GM12878 (cell line): Measurements from ENCODE around the gene C9orf50.

Experiments used
- CTCF ChIP-seq, 3 experiments: IDR thresholded peaks in 2 of 3; conservative IDR thresholded peaks in 1 of 3; 2 replicates each; pipeline ENCODE4 v1.5.1; 2011; ENCODE audit warnings: low read depth in 3 of 3, low read length in 3 of 3, mild to moderate bottlenecking in 3 of 3, control low read depth in 2 of 3, moderate library complexity in 2 of 3, inconsistent platforms in 1 of 3, mixed read lengths in 1 of 3; ENCODE audit not compliant: control insufficient read depth in 2 of 3, insufficient read depth in 1 of 3; ENCODE audit errors: extremely low read depth in 1 of 3
- EZH2 ChIP-seq: IDR thresholded peaks from 2 replicates; pipeline ENCODE4 v1.6.1; 2012; ENCODE audit warnings: low read depth, mild to moderate bottlenecking, control low read depth, inconsistent platforms, low read length, borderline replicate concordance; ENCODE audit not compliant: control insufficient read depth
- JUNB ChIP-seq: IDR thresholded peaks from 2 replicates; pipeline ENCODE4 v1.6.1; 2016; ENCODE audit warnings: antibody characterized with exemption, mild to moderate bottlenecking
- MYC ChIP-seq: IDR thresholded peaks from 2 replicates; pipeline ENCODE4 v1.6.1; 2011; ENCODE audit warnings: mild to moderate bottlenecking, low read length, moderate library complexity, inconsistent platforms; ENCODE audit not compliant: insufficient read depth, insufficient replicate concordance, insufficient read length, severe bottlenecking
- POLR2A ChIP-seq: IDR thresholded peaks from 2 replicates; pipeline ENCODE4 v1.6.1; 2011; ENCODE audit warnings: low read depth, mild to moderate bottlenecking, low read length
- POLR2AphosphoS5 ChIP-seq: IDR thresholded peaks from 2 replicates; pipeline ENCODE4 v1.6.1; 2011; ENCODE audit warnings: mild to moderate bottlenecking, low read length, inconsistent platforms
- SPI1 ChIP-seq: IDR thresholded peaks from 2 replicates; pipeline ENCODE4 v1.6.1; 2011; ENCODE audit warnings: low read depth, mild to moderate bottlenecking, low read length, moderate library complexity, borderline replicate concordance; ENCODE audit not compliant: insufficient read depth
- TARDBP ChIP-seq: IDR thresholded peaks from 2 replicates; pipeline ENCODE4 v1.6.1; 2016; ENCODE audit warnings: borderline replicate concordance
- TCF12 ChIP-seq: IDR thresholded peaks from 2 replicates; pipeline ENCODE4 v1.6.1; 2011; ENCODE audit warnings: low read depth, mild to moderate bottlenecking, low read length
- YY1 ChIP-seq: IDR thresholded peaks from 2 replicates; pipeline ENCODE4 v1.6.1; 2011; ENCODE audit warnings: low read depth, mild to moderate bottlenecking, low read length
- ZNF274 ChIP-seq: IDR thresholded peaks from one replicate; pipeline ENCODE4 v1.8.0; 2011; ENCODE audit not compliant: insufficient read length, insufficient read depth

DNA sequence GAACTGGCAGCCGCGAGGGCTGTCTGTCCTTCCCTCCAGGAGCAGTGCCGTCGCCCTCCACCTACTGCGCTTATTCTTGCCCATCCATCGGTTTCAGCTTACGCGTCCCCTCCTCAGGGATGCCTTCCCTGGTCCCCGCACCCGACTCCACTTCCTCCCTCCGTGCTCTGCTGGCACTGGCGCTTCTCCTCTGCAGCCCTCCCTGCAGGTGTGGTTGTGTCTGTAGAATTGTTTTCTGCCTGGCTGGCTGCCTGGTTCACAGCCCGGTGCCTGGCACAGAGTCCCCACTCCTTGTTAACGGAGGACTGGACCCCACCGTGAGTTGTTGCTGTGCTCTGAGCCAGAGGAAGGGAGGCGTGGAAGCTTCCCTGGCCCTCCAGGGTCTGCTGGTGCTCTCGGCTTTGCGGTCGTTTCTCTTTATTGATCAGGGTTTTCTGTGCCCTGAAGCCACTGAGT lies 10.8 kb upstream of the C9orf50 start:
- TF ChIP-seq YY1 (no peak), JUNB (no peak), TCF12 (no peak), TARDBP (no peak), MYC (no peak), POLR2AphosphoS5 (no peak), SPI1 (no peak), CTCF (IDR thresholded peaks at IDR 0.05 in 2 of 3, conservative IDR thresholded peaks at IDR 0.05 in 1 of 3; ENCODE audit: control insufficient read depth in 2 of 3, extremely low read depth in 1 of 3, insufficient read depth in 1 of 3, low read depth in 3 of 3, low read length in 3 of 3) (no peak), ZNF274 (no peak), EZH2 (no peak), POLR2A (no peak)
